RWPE2 (cell line): Measurements from ENCODE around the gene ABCC8.
"Not testable (repeated sequence)": the region's sequence is repeated elsewhere in the genome, so short reads cannot be mapped to it uniquely, and the experiment has no call there.

Experiments
- ATAC-seq: fragments of 200-7000 bp; cut with Tn5 transposase; 3 replicates; pipeline ENCODE4 v1.9.1; 2021; ENCODE audit warnings: low read depth
- DNase-seq: peaks from one replicate; pipeline ENCODE4 v3.0.0-alpha.2; 2020; ENCODE audit warnings: low spot score
- H3K27ac ChIP-seq: fragments of 450-650 bp; 2 replicates; pipeline ENCODE4 v1.5.1; 2017; ENCODE audit warnings: mild to moderate bottlenecking; ENCODE audit not compliant: poor library complexity, severe bottlenecking
- H3K27me3 ChIP-seq: fragments of 250-450 bp; sonication (Bioruptor Pico); 2 replicates; pipeline ENCODE4 v1.5.1; 2021; ENCODE audit warnings: mild to moderate bottlenecking, moderate library complexity; ENCODE audit not compliant: insufficient read depth, poor library complexity, severe bottlenecking
- H3K36me3 ChIP-seq: fragments of 250-450 bp; sonication (Bioruptor Pico); 2 replicates; pipeline ENCODE4 v1.5.1; 2020; ENCODE audit warnings: low read depth, mild to moderate bottlenecking, moderate library complexity
- H3K4me1 ChIP-seq: fragments of 250-450 bp; sonication (Bioruptor Pico); 2 replicates; pipeline ENCODE4 v1.5.1; 2021; ENCODE audit warnings: mild to moderate bottlenecking, moderate library complexity; ENCODE audit not compliant: insufficient read depth, poor library complexity, severe bottlenecking
- H3K4me3 ChIP-seq: fragments of 250-450 bp; sonication (Bioruptor Pico); 2 replicates; pipeline ENCODE4 v1.5.1; 2021; ENCODE audit warnings: mild to moderate bottlenecking, moderate library complexity; ENCODE audit not compliant: severe bottlenecking
- H3K9me3 ChIP-seq: fragments of 250-450 bp; sonication (Bioruptor Pico); 2 replicates; pipeline ENCODE4 v1.5.1; 2021; ENCODE audit warnings: mild to moderate bottlenecking, moderate library complexity; ENCODE audit not compliant: severe bottlenecking
- CTCF ChIP-seq: fragments of 450-650 bp; IDR thresholded peaks from one replicate; pipeline ENCODE4 v1.5.1; 2017; ENCODE audit warnings: mild to moderate bottlenecking, moderate library complexity; ENCODE audit not compliant: poor library complexity, severe bottlenecking

The ABCC8 gene

GRCh38 chr11:17430616-17431015 is 46.0 kb downstream of the ABCC8 start:
- no peak overlapping the region for H3K27ac ChIP-seq
- H3K4me3 ChIP-seq: no peak overlapping the region
- no peaks in the 10 kb centered on the region for H3K27me3 ChIP-seq
- no peaks in the 10 kb centered on the region for H3K36me3 ChIP-seq
- no peaks in the 10 kb centered on the region for H3K4me1 ChIP-seq
- no peak for DNase-seq
- no peak for ATAC-seq
- no peaks in the 10 kb centered on the region for H3K9me3 ChIP-seq
- no peak for TF ChIP-seq CTCF

- Histone ChIP-seq H3K9me3 (no peaks in the 10 kb centered on the region), H3K4me1 (no peaks in the 10 kb centered on the region), H3K36me3 (no peaks in the 10 kb centered on the region), H3K27ac (no peak overlapping the region), H3K4me3 (no peak overlapping the region), H3K27me3 (no peaks in the 10 kb centered on the region)
- no peak for DNase-seq
- TF ChIP-seq CTCF: no peak
- ATAC-seq: no peak
Measured at GRCh38 chr11:17428925-17429324, 47.7 kb downstream of the ABCC8 start.

- no peak for TF ChIP-seq CTCF
- Histone ChIP-seq H3K4me1 (no peaks in the 10 kb centered on the region), H3K36me3 (no peaks in the 10 kb centered on the region), H3K27me3 (no peaks in the 10 kb centered on the region), H3K27ac (no peak overlapping the region), H3K9me3 (no peaks in the 10 kb centered on the region), H3K4me3 (no peak overlapping the region)
- ATAC-seq (no peak), DNase-seq (no peak)
Measured at GRCh38 chr11:17428261-17428660, 48.4 kb downstream of the ABCC8 start.

- DNase-seq, H3K27me3 ChIP-seq, H3K27ac ChIP-seq, H3K36me3 ChIP-seq, ATAC-seq, H3K9me3 ChIP-seq, H3K4me3 ChIP-seq, H3K4me1 ChIP-seq: not testable (repeated sequence)
Measured at GRCh38 chr11:17426233-17426632, 50.4 kb downstream of the ABCC8 start.

GRCh38 chr11:17423533-17424310 is 52.9 kb downstream of the ABCC8 start:
- DNase-seq (no peak), ATAC-seq (peak; percentile 58; the same call in 1 of the 3 replicates)
- Histone ChIP-seq H3K4me3 (no peak overlapping the region), H3K4me1 (no peaks in the 10 kb centered on the region), H3K36me3 (no peaks in the 10 kb centered on the region), H3K27ac (no peak overlapping the region), H3K27me3 (peaks cover 13% of the 10 kb centered on the region), H3K9me3 (no peaks in the 10 kb centered on the region)
- TF ChIP-seq CTCF: no peak
